ENCODE data around the gene RTN4IP1. TPM values are rescaled to one million over a fixed set of nuclear protein-coding genes. Genes with fewer than 3 reads are reported as not detected.
"Not testable (repeated sequence)": the region's sequence is repeated elsewhere in the genome, so short reads cannot be mapped to it uniquely, and the experiment has no call there.

Gene RTN4IP1
- total RNA-seq, 1 donor from 2014 or later: 7.1 TPM

DNA sequence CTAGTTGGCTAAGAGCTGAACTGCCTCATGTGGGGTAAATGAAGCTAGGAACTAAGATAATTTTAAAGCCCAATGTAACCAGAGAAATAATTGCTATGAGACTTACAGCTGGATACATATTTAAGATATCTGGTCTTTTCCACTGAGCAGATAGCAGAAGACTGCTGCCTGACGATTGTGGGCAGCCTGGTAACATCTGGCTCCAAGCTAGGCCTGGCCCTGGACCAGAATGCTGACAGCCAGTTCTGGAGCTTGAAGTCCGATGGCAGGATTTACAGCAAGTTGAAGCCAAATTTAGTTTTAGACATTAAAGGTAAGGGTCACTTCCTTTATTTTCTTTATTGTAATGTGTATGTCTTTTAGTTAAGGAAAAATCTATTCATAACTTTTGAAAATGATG is 65.7 kb downstream of the RTN4IP1 start:
- no peak for DNase-seq (ENCODE audit: low spot score, unreplicated experiment)
- no peak overlapping the region for H3K4me3 Mint-ChIP-seq (ENCODE audit: low read depth)
- H3K9me3 Mint-ChIP-seq (ENCODE audit: low read depth): no peaks in the 10 kb centered on the region
- peaks cover 3% of the 10 kb centered on the region for H3K4me1 Mint-ChIP-seq (ENCODE audit: low read depth)
- TF ChIP-seq, protein P1, sequence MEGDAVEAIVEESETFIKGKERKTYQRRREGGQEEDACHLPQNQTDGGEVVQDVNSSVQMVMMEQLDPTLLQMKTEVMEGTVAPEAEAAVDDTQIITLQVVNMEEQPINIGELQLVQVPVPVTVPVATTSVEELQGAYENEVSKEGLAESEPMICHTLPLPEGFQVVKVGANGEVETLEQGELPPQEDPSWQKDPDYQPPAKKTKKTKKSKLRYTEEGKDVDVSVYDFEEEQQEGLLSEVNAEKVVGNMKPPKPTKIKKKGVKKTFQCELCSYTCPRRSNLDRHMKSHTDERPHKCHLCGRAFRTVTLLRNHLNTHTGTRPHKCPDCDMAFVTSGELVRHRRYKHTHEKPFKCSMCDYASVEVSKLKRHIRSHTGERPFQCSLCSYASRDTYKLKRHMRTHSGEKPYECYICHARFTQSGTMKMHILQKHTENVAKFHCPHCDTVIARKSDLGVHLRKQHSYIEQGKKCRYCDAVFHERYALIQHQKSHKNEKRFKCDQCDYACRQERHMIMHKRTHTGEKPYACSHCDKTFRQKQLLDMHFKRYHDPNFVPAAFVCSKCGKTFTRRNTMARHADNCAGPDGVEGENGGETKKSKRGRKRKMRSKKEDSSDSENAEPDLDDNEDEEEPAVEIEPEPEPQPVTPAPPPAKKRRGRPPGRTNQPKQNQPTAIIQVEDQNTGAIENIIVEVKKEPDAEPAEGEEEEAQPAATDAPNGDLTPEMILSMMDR (IDR thresholded peaks at IDR 0.05; ENCODE audit: unreplicated experiment): no peak
- H3K27me3 Mint-ChIP-seq: no peaks in the 10 kb centered on the region
- H3K27ac Mint-ChIP-seq: no peak overlapping the region
- no peaks in the 10 kb centered on the region for H3K36me3 Mint-ChIP-seq (ENCODE audit: insufficient read depth)

DNA sequence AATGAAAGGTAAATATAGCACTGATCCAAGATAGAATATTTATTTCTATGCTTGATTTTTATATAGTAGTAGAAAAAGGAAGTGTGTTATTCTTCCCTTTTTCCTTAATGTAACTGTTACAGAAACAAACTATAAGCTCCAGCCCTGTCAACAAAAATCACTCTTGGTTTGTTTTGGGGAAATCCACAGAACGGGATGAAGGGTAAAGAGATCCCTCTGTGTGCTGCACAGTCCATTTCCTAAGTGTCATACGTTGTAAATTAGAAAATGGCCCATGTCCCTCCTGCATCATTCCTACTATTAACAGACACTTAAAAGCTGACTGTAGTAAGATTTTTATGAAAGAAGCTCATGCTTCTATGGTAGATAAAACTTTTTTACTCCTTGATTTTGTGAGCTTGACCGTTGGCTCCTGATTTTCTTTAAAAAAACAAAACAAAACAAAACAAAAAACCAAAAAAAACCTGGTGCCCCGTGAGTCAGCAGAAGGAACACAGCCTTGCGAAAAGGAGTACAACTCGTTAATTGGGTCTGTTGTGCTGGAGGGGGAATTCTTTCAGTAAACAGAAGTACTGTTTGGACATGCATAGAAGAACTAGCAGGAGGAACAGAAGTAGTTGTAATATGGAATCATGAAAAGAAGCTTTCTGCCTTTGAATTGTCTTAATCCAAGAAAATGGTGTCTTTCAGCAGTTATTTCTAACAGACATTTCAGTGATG is 67.5 kb downstream of the RTN4IP1 start:
- Mint-ChIP-seq H3K36me3 (ENCODE audit: insufficient read depth) (no peaks in the 10 kb centered on the region), H3K4me1 (ENCODE audit: low read depth) (peaks cover 3% of the 10 kb centered on the region), H3K4me3 (ENCODE audit: low read depth) (no peak overlapping the region), H3K27ac (no peak overlapping the region), H3K27me3 (no peaks in the 10 kb centered on the region), H3K9me3 (ENCODE audit: low read depth) (no peaks in the 10 kb centered on the region)
- DNase-seq (ENCODE audit: low spot score, unreplicated experiment): no peak
- TF ChIP-seq, protein P1 (IDR thresholded peaks at IDR 0.05; ENCODE audit: unreplicated experiment): no peak

DNA sequence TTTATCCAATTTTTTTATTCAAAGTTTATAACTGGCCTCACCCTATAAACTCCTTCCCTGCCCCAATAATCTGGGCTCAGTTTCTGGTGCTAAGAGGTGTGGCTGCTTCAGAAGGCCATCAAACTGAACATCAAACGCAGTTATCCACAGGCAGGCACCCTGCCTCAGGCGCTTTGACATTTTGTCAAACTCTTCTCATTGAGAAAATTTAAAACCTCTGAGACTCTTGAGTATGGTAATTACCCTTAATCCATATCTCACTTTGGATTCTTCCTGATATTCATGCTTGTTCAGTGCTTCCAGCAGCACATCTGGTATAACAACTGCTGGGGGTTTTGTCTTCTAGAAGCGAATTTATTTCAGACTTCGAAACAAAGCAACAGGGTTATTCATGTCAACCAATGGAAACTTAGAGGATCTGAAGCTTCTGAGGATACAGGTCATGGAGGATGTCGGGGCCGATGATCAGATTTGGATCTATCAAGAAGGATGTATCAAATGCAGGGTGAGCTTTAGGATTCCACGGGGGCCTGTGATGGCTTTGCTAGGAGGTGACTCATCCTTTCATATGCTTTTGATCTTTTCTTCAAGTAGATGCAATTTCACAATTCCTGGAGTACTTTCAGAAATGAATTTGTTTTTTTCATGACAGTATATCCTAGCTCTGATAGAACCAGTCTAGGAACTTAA is 68.2 kb downstream of the RTN4IP1 start:
- Mint-ChIP-seq H3K27ac (no peak overlapping the region), H3K4me1 (ENCODE audit: low read depth) (peaks cover 3% of the 10 kb centered on the region), H3K36me3 (ENCODE audit: insufficient read depth) (no peaks in the 10 kb centered on the region), H3K9me3 (ENCODE audit: low read depth) (no peaks in the 10 kb centered on the region), H3K27me3 (no peaks in the 10 kb centered on the region), H3K4me3 (ENCODE audit: low read depth) (no peak overlapping the region)
- TF ChIP-seq, protein P1 (IDR thresholded peaks at IDR 0.05; ENCODE audit: unreplicated experiment): no peak
- no peak for DNase-seq (ENCODE audit: low spot score, unreplicated experiment)

DNA sequence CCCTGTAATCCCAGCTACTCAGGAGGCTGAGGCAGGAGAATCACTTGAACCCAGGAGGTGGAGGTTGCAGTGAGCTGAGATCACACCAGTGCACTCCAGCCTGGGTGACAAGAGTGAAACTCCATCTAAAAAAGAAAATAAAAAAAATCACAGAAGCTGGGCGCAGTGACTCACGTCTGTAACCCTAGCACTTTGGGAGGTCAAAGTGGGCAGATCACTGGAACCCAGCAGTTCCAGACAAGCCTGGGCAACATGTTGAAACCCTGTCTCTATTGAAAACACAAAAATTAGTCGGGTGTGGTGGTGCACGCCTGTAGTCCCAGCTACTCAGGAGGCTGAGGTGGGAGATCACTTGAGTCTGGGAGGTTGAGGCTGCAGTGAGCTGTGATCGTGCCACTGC is 69.6 kb downstream of the RTN4IP1 start:
- H3K4me1 Mint-ChIP-seq (ENCODE audit: low read depth); DNase-seq (ENCODE audit: low spot score, unreplicated experiment); H3K27me3 Mint-ChIP-seq; H3K9me3 Mint-ChIP-seq (ENCODE audit: low read depth); H3K4me3 Mint-ChIP-seq (ENCODE audit: low read depth); H3K27ac Mint-ChIP-seq; H3K36me3 Mint-ChIP-seq (ENCODE audit: insufficient read depth): not testable (repeated sequence)

DNA sequence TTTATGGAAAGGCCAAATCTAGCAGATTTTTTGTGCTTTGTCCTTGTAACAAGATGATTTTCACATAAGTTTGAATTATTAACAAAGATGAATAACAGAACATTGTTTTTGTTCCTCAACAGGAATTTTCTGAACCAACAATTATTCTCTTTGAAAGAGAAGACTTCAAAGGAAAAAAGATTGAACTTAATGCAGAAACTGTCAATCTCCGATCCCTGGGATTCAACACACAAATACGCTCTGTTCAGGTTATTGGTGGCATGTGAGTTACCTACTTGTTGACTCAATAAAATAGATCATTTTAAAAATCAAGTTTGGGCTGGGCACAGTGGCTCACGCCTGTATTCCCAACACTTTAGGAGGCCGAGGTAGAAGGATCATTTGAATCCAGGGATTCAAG is 70.9 kb downstream of the RTN4IP1 start:
- Mint-ChIP-seq H3K27ac (no peak overlapping the region), H3K9me3 (ENCODE audit: low read depth) (no peaks in the 10 kb centered on the region), H3K4me1 (ENCODE audit: low read depth) (peaks cover 3% of the 10 kb centered on the region), H3K36me3 (ENCODE audit: insufficient read depth) (no peaks in the 10 kb centered on the region), H3K4me3 (ENCODE audit: low read depth) (no peak overlapping the region), H3K27me3 (no peaks in the 10 kb centered on the region)
- TF ChIP-seq, protein P1 (IDR thresholded peaks at IDR 0.05; ENCODE audit: unreplicated experiment): no peak
- DNase-seq (ENCODE audit: low spot score, unreplicated experiment): no peak

DNA sequence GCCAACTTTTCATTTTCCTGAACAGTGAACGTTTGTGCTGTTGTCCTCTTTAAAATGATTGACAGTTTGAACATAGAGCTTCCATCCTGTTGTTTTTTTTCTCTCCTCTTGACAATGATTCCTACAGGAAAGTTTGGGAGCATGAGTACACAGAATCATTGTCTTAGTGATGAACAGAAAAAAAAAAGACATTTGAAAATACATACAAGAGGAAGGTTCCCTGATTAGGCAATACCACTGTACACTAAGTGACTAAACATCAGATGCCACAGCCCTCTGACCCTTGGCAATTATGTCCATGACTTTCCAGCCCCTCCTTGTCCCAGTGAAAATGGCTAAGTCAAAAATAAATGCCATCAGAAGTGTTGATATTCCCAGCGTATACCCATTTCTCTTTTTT is 71.5 kb downstream of the RTN4IP1 start:
- no peak for DNase-seq (ENCODE audit: low spot score, unreplicated experiment)
- Mint-ChIP-seq H3K36me3 (ENCODE audit: insufficient read depth) (no peaks in the 10 kb centered on the region), H3K4me1 (ENCODE audit: low read depth) (peaks cover 3% of the 10 kb centered on the region), H3K9me3 (ENCODE audit: low read depth) (no peaks in the 10 kb centered on the region), H3K27ac (no peak overlapping the region), H3K4me3 (ENCODE audit: low read depth) (no peak overlapping the region), H3K27me3 (no peaks in the 10 kb centered on the region)
- TF ChIP-seq, protein P1 (IDR thresholded peaks at IDR 0.05; ENCODE audit: unreplicated experiment): no peak
